Measurements from ENCODE around the gene KRTAP5-7.
A peak's percentile ranks its signal among the peaks of the same experiment; 100 is the strongest.
"Not testable (repeated sequence)": the region's sequence is repeated elsewhere in the genome, so short reads cannot be mapped to it uniquely, and the experiment has no call there.

The KRTAP5-7 gene

GRCh38 chr11:71535825-71536224, 8.8 kb downstream of the KRTAP5-7 start:
- no peak for DNase-seq

GRCh38 chr11:71537537-71537936, 10.5 kb downstream of the KRTAP5-7 start:
- no peak for DNase-seq

- DNase-seq: not testable (repeated sequence)
Measured at GRCh38 chr11:71537977-71538665, 11.1 kb downstream of the KRTAP5-7 start, which contains the start of gene KRTAP5-8. KRTAP5-8 (plus strand) TSS chr11:71538025; CDS start chr11:71538056, 31 bp downstream.

- DNase-seq: no peak
Measured at GRCh38 chr11:71538666-71538990, 11.6 kb downstream of the KRTAP5-7 start.

- no peak for DNase-seq
Measured at GRCh38 chr11:71539017-71539416, 11.9 kb downstream of the KRTAP5-7 start.

GRCh38 chr11:71539971-71540370, 12.9 kb downstream of the KRTAP5-7 start:
- DNase-seq: not testable (repeated sequence)

GRCh38 chr11:71540521-71541304, 13.6 kb downstream of the KRTAP5-7 start:
- DNase-seq: not testable (repeated sequence)

- DNase-seq: no peak
Measured at GRCh38 chr11:71542382-71542781, 15.3 kb downstream of the KRTAP5-7 start.

GRCh38 chr11:71542879-71543777, 16.1 kb downstream of the KRTAP5-7 start:
- no peak for DNase-seq

- no peak for DNase-seq
Measured at GRCh38 chr11:71543866-71544265, 16.8 kb downstream of the KRTAP5-7 start.

- DNase-seq: no peak
Measured at GRCh38 chr11:71544525-71545214, 17.6 kb downstream of the KRTAP5-7 start.

- no peak for DNase-seq
Measured at GRCh38 chr11:71545405-71545966, 18.4 kb downstream of the KRTAP5-7 start.

GRCh38 chr11:71548120-71548519, 21.1 kb downstream of the KRTAP5-7 start, which contains the start of gene KRTAP5-9:
KRTAP5-9 (plus strand) TSS chr11:71548420; CDS start chr11:71548658, 238 bp downstream.
- no peak for DNase-seq

- DNase-seq: no peak
Measured at GRCh38 chr11:71548716-71549151, 21.7 kb downstream of the KRTAP5-7 start.

GRCh38 chr11:71551711-71552110, 24.6 kb downstream of the KRTAP5-7 start:
- no peak for DNase-seq

- DNase-seq: no peak
Measured at GRCh38 chr11:71554996-71555395, 27.9 kb downstream of the KRTAP5-7 start.

- no peak for DNase-seq
Measured at GRCh38 chr11:71555508-71555907, 28.4 kb downstream of the KRTAP5-7 start.

- no peak for DNase-seq
Measured at GRCh38 chr11:71556018-71556417, 29.0 kb downstream of the KRTAP5-7 start.

GRCh38 chr11:71557257-71557656, 30.2 kb downstream of the KRTAP5-7 start:
- no peak for DNase-seq

GRCh38 chr11:71558996-71559395, 31.9 kb downstream of the KRTAP5-7 start:
- no peak for DNase-seq

GRCh38 chr11:71562120-71562519, 35.1 kb downstream of the KRTAP5-7 start:
- DNase-seq: no peak

GRCh38 chr11:71563406-71563805, 36.3 kb downstream of the KRTAP5-7 start:
- peak in 1 of 5 donors; percentile 12 for DNase-seq

All from T-helper 1 cell (primary cell).